ENCODE results near the gene ATP2B2.
"Not testable (repeated sequence)": the region's sequence is repeated elsewhere in the genome, so short reads cannot be mapped to it uniquely, and the experiment has no call there.

Gene ATP2B2

DNA sequence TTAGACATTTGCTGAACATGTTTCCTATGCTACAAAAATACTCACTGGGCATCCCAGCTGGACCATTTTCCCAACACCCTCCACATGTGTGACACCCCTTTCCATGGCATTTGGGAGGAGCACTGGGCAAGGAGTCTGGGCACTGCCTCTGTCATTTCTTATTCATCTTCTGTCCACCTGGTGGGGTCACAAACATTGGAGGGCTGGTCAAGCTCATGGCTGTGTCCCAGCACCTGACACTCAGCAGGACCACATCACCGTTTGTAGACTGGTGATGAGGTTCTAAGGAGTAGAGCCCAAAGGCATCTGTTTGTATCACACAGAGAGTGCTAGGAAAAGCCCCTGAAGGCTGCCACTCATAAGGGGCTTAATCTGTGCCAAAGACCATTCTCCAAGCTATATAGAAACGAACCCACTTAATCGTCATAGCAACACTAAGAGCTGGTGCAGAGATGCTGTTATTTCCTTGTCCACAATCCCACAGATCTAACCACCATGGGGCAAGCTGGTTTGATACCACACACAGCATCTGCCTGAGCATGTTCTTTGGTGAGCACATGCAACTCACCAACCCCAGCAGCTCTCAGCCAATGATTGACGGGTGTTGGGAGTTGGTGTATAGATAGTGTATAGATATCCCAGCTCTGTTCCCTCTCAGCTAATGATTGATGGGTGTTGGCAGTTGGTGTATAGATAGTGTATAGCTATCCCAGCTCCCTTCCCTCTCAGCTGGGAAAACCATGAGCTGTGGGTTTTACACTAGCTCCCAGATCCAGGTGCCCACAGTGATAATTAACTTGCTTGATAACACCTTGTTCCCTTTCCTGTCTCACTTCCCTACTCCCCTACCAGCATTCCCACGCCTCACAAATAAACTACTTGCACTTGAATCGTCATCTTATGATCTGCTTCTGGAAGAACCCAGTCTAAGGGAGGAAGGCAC is 42.7 kb upstream of the ATP2B2 start:
- no peaks in the 10 kb centered on the region for H3K36me3 ChIP-seq
- H3K27me3 ChIP-seq: no peaks in the 10 kb centered on the region
- TF ChIP-seq, protein P1, sequence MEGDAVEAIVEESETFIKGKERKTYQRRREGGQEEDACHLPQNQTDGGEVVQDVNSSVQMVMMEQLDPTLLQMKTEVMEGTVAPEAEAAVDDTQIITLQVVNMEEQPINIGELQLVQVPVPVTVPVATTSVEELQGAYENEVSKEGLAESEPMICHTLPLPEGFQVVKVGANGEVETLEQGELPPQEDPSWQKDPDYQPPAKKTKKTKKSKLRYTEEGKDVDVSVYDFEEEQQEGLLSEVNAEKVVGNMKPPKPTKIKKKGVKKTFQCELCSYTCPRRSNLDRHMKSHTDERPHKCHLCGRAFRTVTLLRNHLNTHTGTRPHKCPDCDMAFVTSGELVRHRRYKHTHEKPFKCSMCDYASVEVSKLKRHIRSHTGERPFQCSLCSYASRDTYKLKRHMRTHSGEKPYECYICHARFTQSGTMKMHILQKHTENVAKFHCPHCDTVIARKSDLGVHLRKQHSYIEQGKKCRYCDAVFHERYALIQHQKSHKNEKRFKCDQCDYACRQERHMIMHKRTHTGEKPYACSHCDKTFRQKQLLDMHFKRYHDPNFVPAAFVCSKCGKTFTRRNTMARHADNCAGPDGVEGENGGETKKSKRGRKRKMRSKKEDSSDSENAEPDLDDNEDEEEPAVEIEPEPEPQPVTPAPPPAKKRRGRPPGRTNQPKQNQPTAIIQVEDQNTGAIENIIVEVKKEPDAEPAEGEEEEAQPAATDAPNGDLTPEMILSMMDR (IDR thresholded peaks at IDR 0.05; ENCODE audit: low read depth, low read length): no peak
- DNase-seq: no peak
- H3K9me3 ChIP-seq: no peaks in the 10 kb centered on the region
- no peaks in the 10 kb centered on the region for H3K4me1 ChIP-seq
- no peak overlapping the region for H3K4me3 ChIP-seq (ENCODE audit: low read depth, low read length)

DNA sequence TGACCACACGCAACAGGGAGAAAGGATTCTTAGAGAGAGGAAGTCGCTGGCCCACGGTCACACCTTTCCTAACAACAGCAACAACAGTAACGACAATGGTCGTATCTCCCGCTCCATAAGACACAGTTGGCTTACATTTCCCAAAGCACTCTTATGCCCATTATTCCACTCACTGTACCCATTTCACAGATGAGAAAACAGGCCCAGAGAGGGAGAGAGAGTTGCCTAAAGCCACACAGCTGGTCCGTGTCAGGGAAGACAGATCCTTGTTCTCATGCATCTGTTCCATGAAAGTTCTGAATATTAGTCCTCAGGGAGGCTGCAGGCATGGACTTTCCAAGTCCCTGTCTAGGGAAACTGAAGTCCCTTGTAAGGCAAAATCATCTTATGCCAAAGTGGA is 42.0 kb upstream of the ATP2B2 start:
- H3K9me3 ChIP-seq: no peaks in the 10 kb centered on the region
- no peak overlapping the region for H3K4me3 ChIP-seq (ENCODE audit: low read depth, low read length)
- H3K27me3 ChIP-seq: no peaks in the 10 kb centered on the region
- no peaks in the 10 kb centered on the region for H3K4me1 ChIP-seq
- no peak for DNase-seq
- no peaks in the 10 kb centered on the region for H3K36me3 ChIP-seq
- TF ChIP-seq, protein P1 (IDR thresholded peaks at IDR 0.05; ENCODE audit: low read depth, low read length): no peak

DNA sequence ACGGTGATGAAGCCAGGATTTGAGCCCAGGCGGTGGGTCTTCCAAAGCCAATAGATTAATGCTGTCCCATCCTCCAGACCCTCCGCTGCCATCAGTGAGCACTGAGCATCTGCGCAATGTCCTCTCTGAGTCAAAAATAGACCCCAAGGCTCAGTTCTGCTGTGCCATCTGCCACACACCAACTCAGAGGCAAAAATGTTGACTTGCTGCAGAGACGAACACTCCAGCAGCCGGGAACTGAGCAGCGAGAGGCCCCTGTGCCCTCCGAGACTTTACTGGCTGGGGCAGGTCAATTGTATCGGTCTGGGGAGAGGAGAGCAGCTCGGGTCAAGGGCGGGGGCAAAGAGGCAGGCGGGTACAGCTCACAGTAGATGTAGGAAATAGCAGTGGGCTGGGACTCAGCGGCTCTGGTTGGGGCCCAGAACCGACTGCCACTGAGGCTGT is 41.5 kb upstream of the ATP2B2 start:
- Histone ChIP-seq H3K4me3 (ENCODE audit: low read depth, low read length) (no peak overlapping the region), H3K9me3 (no peaks in the 10 kb centered on the region), H3K27me3 (no peaks in the 10 kb centered on the region), H3K36me3 (no peaks in the 10 kb centered on the region), H3K4me1 (no peaks in the 10 kb centered on the region)
- TF ChIP-seq, protein P1 (IDR thresholded peaks at IDR 0.05; ENCODE audit: low read depth, low read length): no peak
- DNase-seq: no peak

DNA sequence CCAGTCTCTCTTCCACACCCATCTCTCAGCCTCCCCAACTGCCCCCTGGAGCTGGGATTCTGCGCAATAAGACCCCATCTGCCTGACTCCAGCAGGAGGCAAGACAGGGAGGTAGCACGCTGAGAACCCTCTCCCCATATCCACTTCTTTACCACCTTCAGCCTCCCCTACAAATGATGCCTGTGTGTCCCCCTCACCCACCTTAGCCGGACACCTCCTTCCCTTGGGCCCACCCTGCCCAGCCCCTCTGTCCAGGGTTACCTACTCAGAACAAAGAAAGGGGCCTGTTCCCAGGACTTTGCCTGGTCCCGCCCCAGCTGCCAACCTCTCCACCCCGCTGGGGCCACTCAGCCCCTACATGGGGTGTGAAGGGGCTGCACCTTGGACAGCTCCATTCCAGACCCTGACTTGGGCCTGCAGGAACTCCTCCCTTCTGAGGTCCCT is 40.8 kb upstream of the ATP2B2 start:
- no peak for DNase-seq
- no peaks in the 10 kb centered on the region for H3K4me1 ChIP-seq
- no peaks in the 10 kb centered on the region for H3K27me3 ChIP-seq
- H3K36me3 ChIP-seq: no peaks in the 10 kb centered on the region
- no peaks in the 10 kb centered on the region for H3K9me3 ChIP-seq
- no peak overlapping the region for H3K4me3 ChIP-seq (ENCODE audit: low read depth, low read length)
- TF ChIP-seq, protein P1 (IDR thresholded peaks at IDR 0.05; ENCODE audit: low read depth, low read length): no peak

DNA sequence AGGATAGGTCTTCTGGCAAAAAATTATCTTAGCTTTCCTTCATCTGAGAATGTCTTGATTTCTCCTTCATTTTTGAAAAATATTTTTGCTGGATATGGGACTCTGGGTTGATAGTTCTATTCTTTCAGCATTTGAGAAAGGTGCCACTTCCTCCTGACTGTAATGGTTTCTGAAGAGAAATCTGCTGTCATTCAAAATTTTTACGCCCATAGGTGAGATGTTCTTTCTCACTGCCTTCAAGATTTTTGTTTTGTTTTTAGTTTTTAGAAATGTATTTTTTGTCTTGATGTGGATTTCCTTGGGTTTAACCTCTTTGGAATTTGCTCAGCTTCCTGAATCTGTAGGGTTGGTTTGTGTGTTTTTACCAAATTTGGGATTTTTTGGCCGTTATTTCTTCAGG is 37.1 kb upstream of the ATP2B2 start:
- H3K4me1 ChIP-seq: no peaks in the 10 kb centered on the region
- no peaks in the 10 kb centered on the region for H3K27me3 ChIP-seq
- H3K36me3 ChIP-seq: no peaks in the 10 kb centered on the region
- no peak for DNase-seq
- H3K4me3 ChIP-seq (ENCODE audit: low read depth, low read length): no peak overlapping the region
- no peaks in the 10 kb centered on the region for H3K9me3 ChIP-seq
- TF ChIP-seq, protein P1 (IDR thresholded peaks at IDR 0.05; ENCODE audit: low read depth, low read length): no peak

DNA sequence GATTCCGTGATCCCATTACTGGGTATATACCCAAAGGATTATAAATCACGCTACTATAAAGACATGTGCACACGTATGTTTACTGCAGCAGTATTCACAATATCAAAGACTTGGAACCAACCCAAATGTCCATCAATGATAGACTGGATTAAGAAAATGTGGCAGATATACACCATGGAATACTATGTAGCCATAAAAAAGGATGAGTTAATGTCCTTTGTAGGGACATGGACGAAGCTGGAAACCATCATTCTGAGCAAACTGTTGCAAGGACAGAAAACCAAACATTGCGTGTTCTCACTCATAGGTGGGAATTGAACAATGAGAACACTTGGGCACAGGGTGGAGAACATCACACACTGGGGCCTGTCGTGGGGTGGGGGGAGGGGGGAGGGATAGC is 35.0 kb upstream of the ATP2B2 start:
- not testable (repeated sequence) for H3K27me3 ChIP-seq; H3K36me3 ChIP-seq; H3K4me3 ChIP-seq (ENCODE audit: low read depth, low read length); DNase-seq; H3K9me3 ChIP-seq; H3K4me1 ChIP-seq

Measured in BE2C (cell line).